Skin epidermis (tissue), 12 donors: Measurements from ENCODE around the gene MRPL18.
"Not testable (repeated sequence)": the region's sequence is repeated elsewhere in the genome, so short reads cannot be mapped to it uniquely, and the experiment has no call there.

Experiments
- H3K27ac ChIP-seq, 21 experiments: fragments of 200-600 bp; sonication (generic) in 11 of 21; one replicate each; pipeline ENCODE4 v1.5.0; 2020; ENCODE audit warnings: mild to moderate bottlenecking in 3 of 21, inconsistent platforms in 2 of 21, moderate library complexity in 2 of 21
- H3K4me3 ChIP-seq, 7 experiments: fragments of 200-600 bp; sonication (generic) in 2 of 7; one replicate each; pipeline ENCODE4 v1.5.0; 2020; ENCODE audit warnings: inconsistent platforms in 2 of 7, mild to moderate bottlenecking in 2 of 7, moderate library complexity in 1 of 7

The MRPL18 gene

DNA sequence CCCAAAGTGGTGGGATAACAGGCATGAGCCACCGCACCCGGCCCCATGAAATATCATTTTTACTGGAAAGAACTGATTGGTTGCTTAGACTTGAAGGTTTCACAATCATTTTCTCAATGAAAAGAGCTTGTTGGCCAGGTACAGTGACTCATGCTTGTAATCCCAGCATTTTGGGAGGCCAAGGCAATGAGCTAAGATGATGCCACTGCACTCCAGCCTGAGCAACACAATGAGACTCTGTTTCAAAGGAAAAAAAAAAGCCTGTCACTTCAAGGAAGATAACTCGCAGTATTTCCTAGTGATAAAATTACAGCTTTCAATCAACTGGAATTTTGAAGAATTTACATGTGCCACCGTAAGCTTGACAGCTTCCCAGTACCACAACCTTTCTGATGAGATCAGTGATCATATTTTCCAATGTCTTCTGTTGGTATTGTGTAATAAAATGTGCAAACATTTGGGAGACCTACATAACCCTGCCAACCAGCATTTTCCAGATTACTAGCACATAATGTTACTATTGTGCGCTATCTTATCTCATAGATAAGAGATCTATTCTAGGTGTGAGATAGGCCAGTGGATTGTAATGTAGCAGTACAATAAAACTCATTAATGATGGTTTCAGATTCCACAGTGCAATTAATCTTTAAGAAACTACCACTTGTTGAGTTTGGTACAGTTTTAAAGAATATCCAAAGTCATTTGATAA lies 17.0 kb downstream of the MRPL18 start:
- H3K4me3 ChIP-seq = no peak overlapping the region
- H3K27ac ChIP-seq = peak overlapping the region in 2 of 21 experiments; percentile 39 to 41

DNA sequence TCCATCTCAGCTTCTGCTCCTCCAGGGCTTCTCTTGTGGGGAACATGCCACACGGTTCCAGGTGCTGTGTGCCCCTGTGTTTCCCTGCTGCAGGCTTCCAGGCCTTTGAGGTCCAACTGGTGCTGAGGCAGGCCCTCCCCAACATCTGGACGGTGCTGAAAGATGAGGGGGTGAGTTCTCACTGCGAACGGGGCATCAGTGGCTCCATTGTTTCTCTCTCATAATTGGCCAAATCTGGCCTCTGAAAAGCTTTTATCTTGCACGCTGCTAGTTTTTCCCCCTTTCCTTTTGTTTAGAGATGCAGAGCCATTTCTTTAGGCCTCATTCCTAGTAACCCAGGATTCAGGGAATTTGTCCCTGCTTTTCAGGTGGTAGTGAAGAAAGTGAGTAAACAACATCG lies 18.4 kb downstream of the MRPL18 start:
- H3K27ac ChIP-seq = no peak overlapping the region
- H3K4me3 ChIP-seq = no peak overlapping the region

- Histone ChIP-seq H3K4me3 (no peak overlapping the region), H3K27ac (no peak overlapping the region)
These were observed 18.9 kb downstream of the MRPL18 start for GRCh38 chr6:159809149-159809548.

DNA sequence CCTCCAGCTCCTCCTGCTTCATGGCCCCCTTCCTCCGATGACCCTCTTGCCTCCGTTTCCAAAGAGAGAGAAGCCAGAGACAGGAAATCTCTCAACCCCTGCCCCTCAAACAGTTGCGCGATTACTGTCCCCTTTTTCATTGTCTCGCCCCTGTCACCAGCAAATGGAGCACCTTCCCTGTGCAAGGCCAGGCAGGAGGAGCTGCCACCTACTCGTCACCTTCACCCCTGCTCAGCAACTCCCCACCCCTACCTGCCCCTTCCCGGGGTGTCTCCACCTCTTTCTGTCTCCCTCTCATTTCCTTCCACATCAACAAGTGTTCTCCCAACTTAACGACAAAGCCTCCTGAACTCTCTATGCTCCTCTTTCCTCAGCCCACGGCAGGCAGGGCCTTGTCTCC lies 23.5 kb downstream of the MRPL18 start:
- Histone ChIP-seq H3K4me3 (no peak overlapping the region), H3K27ac (no peak overlapping the region)

DNA sequence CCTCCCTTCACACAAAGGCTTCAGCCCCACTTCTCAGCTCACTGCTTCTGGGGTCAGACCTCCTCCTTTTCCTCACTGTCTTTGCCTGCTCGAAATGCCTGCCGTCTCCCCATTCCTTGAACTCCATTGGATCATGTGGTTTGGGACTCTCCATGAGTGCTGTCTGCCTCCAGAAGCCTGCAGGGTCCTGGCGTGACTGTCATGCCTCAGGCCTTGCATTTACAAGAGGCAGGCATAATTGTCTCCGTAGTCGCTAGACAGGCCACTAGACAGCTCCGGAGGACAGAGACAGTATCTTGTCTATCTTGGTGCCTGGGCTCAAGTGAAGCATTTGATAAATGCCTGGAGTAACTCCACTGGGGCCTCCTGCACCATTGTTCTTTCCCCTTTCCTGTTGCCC lies 25.1 kb downstream of the MRPL18 start:
- no peak overlapping the region for H3K27ac ChIP-seq
- no peak overlapping the region for H3K4me3 ChIP-seq

GRCh38 chr6:159816775-159817174 lies 26.5 kb downstream of the MRPL18 start:
- not testable (repeated sequence) for H3K27ac ChIP-seq, H3K4me3 ChIP-seq

- H3K4me3 ChIP-seq = no peak overlapping the region
- H3K27ac ChIP-seq = no peak overlapping the region
These were observed 27.9 kb downstream of the MRPL18 start for GRCh38 chr6:159817951-159818739.

- H3K4me3 ChIP-seq = no peak overlapping the region
- no peak overlapping the region for H3K27ac ChIP-seq
These were observed 28.8 kb downstream of the MRPL18 start for GRCh38 chr6:159819098-159819497.

- no peak overlapping the region for H3K4me3 ChIP-seq
- no peak overlapping the region for H3K27ac ChIP-seq
These were observed 29.8 kb downstream of the MRPL18 start for GRCh38 chr6:159819932-159820640.

GRCh38 chr6:159821122-159821521 lies 30.9 kb downstream of the MRPL18 start:
- Histone ChIP-seq H3K27ac (no peak overlapping the region), H3K4me3 (no peak overlapping the region)

GRCh38 chr6:159821726-159822125 lies 31.5 kb downstream of the MRPL18 start:
- no peak overlapping the region for H3K27ac ChIP-seq

GRCh38 chr6:159823953-159824352 lies 33.7 kb downstream of the MRPL18 start:
- Histone ChIP-seq H3K27ac (no peak overlapping the region), H3K4me3 (no peak overlapping the region)

More at GRCh38 chr6:159821726-159822125, 31.5 kb downstream of the MRPL18 start:
- H3K4me3 ChIP-seq = no peak overlapping the region

- H3K27ac ChIP-seq, H3K4me3 ChIP-seq: not testable (repeated sequence)
These were observed 34.4 kb downstream of the MRPL18 start for GRCh38 chr6:159824690-159825089.

DNA sequence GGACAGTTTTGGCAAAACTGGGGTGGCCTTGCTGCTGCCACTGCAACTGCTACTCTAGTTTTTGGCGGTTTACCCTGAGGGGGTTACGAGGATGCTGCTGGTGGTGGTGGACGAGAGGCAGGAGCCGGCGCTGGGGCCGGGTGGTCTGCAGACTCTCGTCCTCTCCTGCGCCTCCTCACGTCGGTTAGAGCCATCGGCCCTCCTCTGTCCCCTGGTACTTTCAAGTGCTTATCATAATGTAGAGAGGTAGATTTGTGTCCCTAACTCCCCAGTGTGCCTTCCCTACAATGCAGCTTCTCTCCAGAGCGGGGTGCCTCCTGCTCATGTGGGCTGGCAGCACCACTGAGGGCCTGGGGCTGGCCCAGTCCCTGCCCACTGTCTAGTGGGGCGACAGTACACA lies 35.7 kb downstream of the MRPL18 start:
- Histone ChIP-seq H3K27ac (no peak overlapping the region), H3K4me3 (no peak overlapping the region)

DNA sequence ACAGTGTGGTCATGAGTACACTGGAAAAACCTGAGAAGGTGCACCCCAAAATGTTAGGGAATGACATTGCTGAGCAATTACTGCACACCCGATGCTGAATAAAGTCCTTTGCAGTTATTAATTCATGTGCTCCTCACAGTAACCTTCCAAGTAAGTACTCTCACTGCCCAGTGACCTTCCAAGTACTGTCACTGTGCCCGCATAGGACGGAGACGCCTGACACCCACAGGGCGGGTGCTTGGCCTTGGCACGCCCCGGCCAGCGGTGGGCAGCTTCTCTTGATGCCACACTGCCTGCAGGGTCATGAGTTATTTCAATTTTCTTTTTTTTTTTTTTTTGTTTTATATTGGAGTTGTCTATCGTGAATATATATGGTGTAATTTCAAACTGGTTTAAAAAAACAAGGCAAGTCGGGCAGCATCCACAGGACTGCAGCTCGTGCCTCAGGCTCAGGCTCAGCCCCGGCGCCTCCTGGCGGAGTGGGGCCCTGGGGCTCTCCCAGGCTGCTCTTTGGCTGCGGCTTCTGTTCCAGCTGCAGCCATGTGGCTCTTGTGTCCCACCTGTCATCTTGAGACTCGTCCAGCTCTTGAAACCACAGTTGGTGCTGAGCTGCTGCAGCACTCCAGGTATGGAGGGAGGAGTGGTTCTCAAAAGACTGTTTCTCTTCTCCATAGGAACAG lies 36.8 kb downstream of the MRPL18 start:
- H3K4me3 ChIP-seq = no peak overlapping the region
- no peak overlapping the region for H3K27ac ChIP-seq

DNA sequence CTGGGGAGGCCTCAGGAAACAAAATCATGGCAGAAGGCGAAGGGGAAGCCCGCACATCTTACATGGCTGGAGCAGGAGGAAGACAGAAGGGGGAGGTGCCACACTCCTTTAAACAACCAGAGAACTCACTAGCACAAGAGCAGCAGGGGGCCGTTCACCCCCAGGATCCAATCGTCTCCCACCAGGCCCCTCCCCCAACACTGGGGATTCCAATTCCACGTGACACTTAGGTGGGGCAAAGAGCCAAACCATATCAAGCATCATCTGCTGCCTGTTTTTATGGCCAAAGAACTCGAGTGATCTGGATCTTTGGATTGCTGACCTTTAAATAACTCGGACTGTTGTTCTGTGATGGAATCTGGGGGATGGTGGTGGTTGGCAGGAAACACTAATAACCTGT lies 37.8 kb downstream of the MRPL18 start:
- H3K27ac ChIP-seq = no peak overlapping the region
- H3K4me3 ChIP-seq = no peak overlapping the region

DNA sequence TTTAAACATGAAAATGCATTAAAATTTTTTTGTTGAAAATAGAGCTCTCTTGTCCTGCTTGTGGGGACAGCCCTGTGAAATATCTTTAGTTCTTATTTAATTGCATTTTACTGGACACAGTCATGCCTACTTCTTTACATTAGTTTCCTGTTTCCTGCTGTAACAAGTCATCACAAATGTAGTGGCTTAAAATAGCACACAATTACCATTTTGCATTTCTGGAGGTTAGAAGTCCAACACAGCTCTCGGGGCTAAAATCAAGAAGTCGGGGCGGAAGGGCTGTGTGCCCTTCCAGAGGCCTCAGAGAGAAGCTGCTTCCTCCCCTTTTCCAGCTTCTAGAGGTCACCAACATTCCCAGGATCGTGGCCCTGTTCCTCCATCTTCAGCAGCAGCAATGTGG lies 39.3 kb downstream of the MRPL18 start:
- H3K4me3 ChIP-seq = no peak overlapping the region
- H3K27ac ChIP-seq = no peak overlapping the region

GRCh38 chr6:159830501-159831372 lies 40.5 kb downstream of the MRPL18 start:
- Histone ChIP-seq H3K4me3 (no peak overlapping the region), H3K27ac (no peak overlapping the region)

DNA sequence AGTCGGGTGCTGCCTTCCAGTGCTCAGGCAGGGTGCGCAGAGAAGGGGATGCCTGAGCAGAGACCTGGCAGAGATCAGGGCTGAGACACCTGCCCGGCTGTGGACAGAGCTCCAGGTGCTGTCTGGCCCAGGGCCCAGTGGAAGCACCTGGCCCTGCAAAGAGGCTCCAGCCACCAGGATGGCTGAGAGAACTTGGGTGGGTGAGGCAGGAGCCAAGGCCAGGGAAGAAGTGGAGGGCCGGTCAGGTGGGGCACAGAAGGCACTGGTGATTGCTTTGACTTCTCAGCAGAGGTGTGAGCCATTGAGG lies 41.1 kb downstream of the MRPL18 start:
- H3K27ac ChIP-seq = no peak overlapping the region
- H3K4me3 ChIP-seq = no peak overlapping the region
